Measurements from ENCODE around the gene PACSIN3.
"Not testable (repeated sequence)": the region's sequence is repeated elsewhere in the genome, so short reads cannot be mapped to it uniquely, and the experiment has no call there.

- TF ChIP-seq SMC3 (IDR thresholded peaks at IDR 0.05); MAX (IDR thresholded peaks at IDR 0.05); HMGXB4 (CRISPR knock-in tag; IDR thresholded peaks at IDR 0.05; ENCODE audit: borderline replicate concordance); CHD2 (IDR thresholded peaks at IDR 0.05; ENCODE audit: low read length, partially characterized antibody); CTCF (IDR thresholded peaks at IDR 0.05): not testable (repeated sequence)
- TF ChIP-seq, protein P1, sequence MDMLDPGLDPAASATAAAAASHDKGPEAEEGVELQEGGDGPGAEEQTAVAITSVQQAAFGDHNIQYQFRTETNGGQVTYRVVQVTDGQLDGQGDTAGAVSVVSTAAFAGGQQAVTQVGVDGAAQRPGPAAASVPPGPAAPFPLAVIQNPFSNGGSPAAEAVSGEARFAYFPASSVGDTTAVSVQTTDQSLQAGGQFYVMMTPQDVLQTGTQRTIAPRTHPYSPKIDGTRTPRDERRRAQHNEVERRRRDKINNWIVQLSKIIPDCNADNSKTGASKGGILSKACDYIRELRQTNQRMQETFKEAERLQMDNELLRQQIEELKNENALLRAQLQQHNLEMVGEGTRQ (IDR thresholded peaks at IDR 0.05) = not testable (repeated sequence)
These were observed 21.8 kb upstream of the PACSIN3 start for GRCh38 chr11:47208008-47208552.

All from A549 (cell line).